Transverse colon (tissue), 4 donors: ENCODE data around the gene ABCG1. TPM values are rescaled to one million over a fixed set of nuclear protein-coding genes. Genes with fewer than 3 reads are reported as not detected.

ENCODE experiments used
- DNase-seq: peaks from one replicate; pipeline ENCODE4 v3.0.0-alpha.2; 2019
- H3K27ac ChIP-seq, 4 donors: fragments of 200-600 bp; sonication (generic); 2 replicates each; pipeline ENCODE4 v1.5.1; 2016 to 2018; ENCODE audit warnings: inconsistent platforms in 4 of 4
- H3K27me3 ChIP-seq: fragments of 200-600 bp; sonication (generic); 2 replicates; pipeline ENCODE4 v1.5.1; 2017; ENCODE audit warnings: inconsistent platforms
- H3K36me3 ChIP-seq, 4 donors: fragments of 200-600 bp; sonication (generic); 2 replicates each; pipeline ENCODE4 v1.5.1; 2017 to 2019; ENCODE audit warnings: inconsistent platforms in 4 of 4
- H3K4me1 ChIP-seq, 4 donors: fragments of 200-600 bp; sonication (generic); 2 replicates each; pipeline ENCODE4 v1.5.1; 2017 to 2020; ENCODE audit warnings: inconsistent platforms in 4 of 4
- H3K4me3 ChIP-seq, 4 donors: fragments of 200-600 bp; sonication (generic); 1 replicate in 1 of 4; 2 replicates in 3 of 4; pipeline versions ENCODE4 v1.5.1 to v1.6.1; 2017 to 2019; ENCODE audit warnings: inconsistent platforms in 4 of 4
- H3K9me3 ChIP-seq, 2 donors: fragments of 200-600 bp; sonication (generic); 2 replicates each; pipeline ENCODE4 v1.5.1; 2017 to 2019; ENCODE audit warnings: inconsistent platforms in 2 of 2
- EP300 ChIP-seq: sonication (generic); formaldehyde crosslinking; IDR thresholded peaks from one replicate; pipeline ENCODE4 v1.6.1; 2017; ENCODE audit warnings: antibody characterized with exemption, low read depth
- POLR2A ChIP-seq: fragments of 450-650 bp; IDR thresholded peaks from one replicate; pipeline ENCODE4 v1.6.1; 2016; ENCODE audit warnings: antibody characterized with exemption, mild to moderate bottlenecking, moderate library complexity
- POLR2AphosphoS5 ChIP-seq, 3 donors: sonication (generic); formaldehyde crosslinking; IDR thresholded peaks; one replicate each; pipeline ENCODE4 v1.6.1; 2016; ENCODE audit warnings: antibody characterized with exemption in 3 of 3
- WGBS, 2 donors: methylation state at CpG; one replicate each; pipeline ENCODE4 v1.1.5; 2018; ENCODE audit warnings: low coverage in 1 of 2; 5-methylcytosine and 5-hydroxymethylcytosine counted together
- in situ Hi-C, 4 donors: fragments of 200-750 bp; cut with MboI; loops; one replicate each; pipeline versions ENCODE4 v1.15.0 to v1.15.1; 2017; ENCODE audit warnings: low sequenced_read_pairs in 3 of 4, low pct_ligation_motif_present in 1 of 4, low pct_unique_long_range_greater_than_20kb in 1 of 4
- intact Hi-C: fragments of 100-400 bp; cut with DNase I; formaldehyde crosslinking; loops from one replicate; pipeline ENCODE4 v1.15.1; 2023; ENCODE audit warnings: low total_unique reads
- total RNA-seq, 4 donors: library from RNA; depleted of rRNA; stranded (reverse); fragments of >200 nt; gene quantifications; one replicate each; pipeline ENCODE4 v1.1.0, GENCODE V29; 2016
- TF ChIP-seq, protein P1 (sequence below), 5 experiments: fragments of 200-600 bp in 3 of 5; fragments of 450-650 bp in 2 of 5; sonication (generic) in 3 of 5; IDR thresholded peaks; 1 replicate in 2 of 5; 2 replicates in 3 of 5; pipeline ENCODE4 v1.5.1; 2016 to 2017; ENCODE audit warnings: antibody characterized with exemption in 5 of 5, inconsistent platforms in 3 of 5, mild to moderate bottlenecking in 2 of 5, moderate library complexity in 1 of 5

Gene ABCG1
- 10 to 100 TPM; 17.1 to 67.7 (median 53.2) TPM for total RNA-seq

DNA sequence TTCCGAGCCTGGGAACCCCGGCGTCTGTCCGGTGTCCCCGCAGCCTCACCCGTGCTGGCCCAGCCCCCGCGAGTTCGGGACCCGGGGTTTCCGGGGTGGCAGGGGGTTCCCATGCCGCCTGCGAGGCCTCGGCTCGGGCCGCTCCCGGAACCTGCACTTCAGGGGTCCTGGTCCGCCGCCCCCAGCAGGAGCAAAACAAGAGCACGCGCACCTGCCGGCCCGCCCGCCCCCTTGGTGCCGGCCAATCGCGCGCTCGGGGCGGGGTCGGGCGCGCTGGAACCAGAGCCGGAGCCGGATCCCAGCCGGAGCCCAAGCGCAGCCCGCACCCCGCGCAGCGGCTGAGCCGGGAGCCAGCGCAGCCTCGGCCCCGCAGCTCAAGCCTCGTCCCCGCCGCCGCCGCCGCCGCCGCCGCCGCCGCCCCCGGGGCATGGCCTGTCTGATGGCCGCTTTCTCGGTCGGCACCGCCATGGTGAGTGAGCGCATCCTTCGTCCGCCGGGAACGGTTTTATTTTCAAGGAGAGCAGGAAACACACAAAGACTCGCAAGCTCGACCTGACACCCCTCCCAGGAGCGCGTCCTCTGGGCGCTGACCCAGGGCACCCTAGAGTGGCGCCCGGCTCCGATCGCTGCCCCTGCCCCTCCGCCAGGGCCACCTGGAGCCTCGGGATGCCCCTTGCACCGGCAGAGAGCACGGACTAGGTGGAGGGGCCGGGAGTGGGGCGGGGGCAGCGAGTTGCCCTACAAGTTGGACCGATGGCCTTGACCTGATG, at the start of gene ABCG1:
Gene ABCG1 (plus strand): TSS at position 305 of the 770 bp plus-strand sequence. CDS start 123 bp downstream, at position 428.
- Histone ChIP-seq H3K36me3 (no peaks in the 10 kb centered on the region), H3K4me1 (peaks cover 10 to 38% (median 25%) of the 10 kb centered on the region in 4 donors), H3K9me3 (no peaks in the 10 kb centered on the region), H3K27ac (peak within 1 kb of the TSS; percentile 78 to 86 (median 82)), H3K4me3 (peak within 1 kb of the TSS; percentile 42 to 82 (median 58)), H3K27me3 (no peaks in the 10 kb centered on the region)
- in situ Hi-C loops: no loop called here
- peak; percentile 73 for DNase-seq
- intact Hi-C loops: no loop called here
- WGBS, 2 donors: 1% methylated on average over 37 of the region's 83 CpGs; no CpG with 5 or more reads in 1 of the 2 donors
- TF ChIP-seq EP300 (no peak), POLR2AphosphoS5 (IDR thresholded peaks at IDR 0.05) (peak in 2 of 3 donors; percentile 69 to 86), POLR2A (peak; percentile 31)

DNA sequence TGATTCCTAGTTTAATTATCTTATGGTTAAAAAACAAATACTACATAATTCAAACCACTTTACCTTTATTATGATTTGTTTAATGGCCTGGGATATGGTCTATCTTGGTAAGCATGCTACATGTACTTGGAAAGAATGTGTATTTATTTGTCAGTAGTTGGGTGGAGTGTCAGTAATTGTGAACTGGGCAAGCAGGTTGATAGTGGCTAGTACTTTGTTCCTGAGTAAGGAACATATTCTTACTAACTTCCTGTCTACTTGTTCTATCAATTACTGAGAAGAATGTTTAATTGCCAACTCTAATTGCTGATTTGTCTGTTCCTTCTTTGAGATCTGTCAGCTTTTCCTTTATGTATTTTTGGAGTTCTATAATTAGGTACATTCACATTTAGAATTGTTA, 49.2 kb upstream of the ABCG1 start:
- Histone ChIP-seq H3K27ac (peak overlapping the region; percentile 79 to 85 (median 82)), H3K4me3 (no peak overlapping the region), H3K36me3 (no peaks in the 10 kb centered on the region), H3K9me3 (no peaks in the 10 kb centered on the region), H3K27me3 (no peaks in the 10 kb centered on the region), H3K4me1 (peaks cover 0 to 32% (median 23%) of the 10 kb centered on the region in 4 donors)
- DNase-seq: no peak
- in situ Hi-C loops: loop anchor here in 1 of 4 donors (25.0 kb wide), 1 partner anchor 293 kb away; no protein-coding TSS in a partner anchor
- TF ChIP-seq POLR2A (no peak), POLR2AphosphoS5 (IDR thresholded peaks at IDR 0.05) (peak in 1 of 3 donors; percentile 41)
- intact Hi-C loops: no loop called here

DNA sequence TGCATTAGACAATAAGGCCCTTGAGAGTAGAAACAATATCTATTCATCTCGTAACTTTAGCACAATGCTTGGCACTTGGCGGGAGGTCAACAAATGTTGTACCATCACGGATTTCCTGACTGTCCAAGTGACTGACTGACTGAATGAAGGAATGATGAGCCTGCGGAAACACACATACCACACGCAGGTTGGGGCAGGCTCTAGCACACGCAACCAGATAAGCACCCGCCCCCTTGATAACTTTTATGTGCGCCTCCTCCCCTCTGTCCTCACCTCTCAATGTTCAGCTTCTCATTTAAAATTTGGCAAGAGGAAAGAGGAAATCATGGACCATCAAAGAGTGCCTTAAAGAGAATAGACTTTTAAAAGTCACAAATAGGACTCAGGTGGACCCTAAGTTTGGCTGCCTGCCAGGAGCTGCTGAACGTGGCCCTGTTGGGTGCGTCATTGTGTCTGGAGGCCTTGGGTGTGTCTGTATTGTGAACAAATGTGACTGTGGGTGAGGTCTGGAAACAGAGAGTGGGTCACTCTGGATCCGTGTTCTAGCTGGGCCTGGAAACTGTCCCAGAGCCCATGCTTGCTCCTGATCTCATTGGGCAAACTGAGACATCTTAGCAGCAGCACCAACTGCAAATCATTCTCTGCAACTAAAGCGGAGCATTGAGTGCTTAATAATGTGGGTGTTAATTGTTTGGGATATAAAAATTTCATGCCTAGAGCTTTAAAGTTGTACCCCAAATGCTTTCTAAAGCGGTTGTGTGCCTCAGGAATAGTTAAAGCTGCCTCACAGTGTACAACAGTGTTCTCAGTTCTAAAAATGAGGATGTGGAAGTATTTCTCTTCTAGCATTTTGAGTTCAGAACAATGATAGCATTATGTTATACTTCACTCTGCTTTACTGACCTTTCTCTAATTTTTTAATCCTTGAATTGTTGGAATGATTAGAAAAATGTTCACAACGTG, 47.6 kb upstream of the ABCG1 start:
- Histone ChIP-seq H3K27me3 (no peaks in the 10 kb centered on the region), H3K4me1 (peaks cover 0 to 26% (median 22%) of the 10 kb centered on the region in 4 donors), H3K9me3 (no peaks in the 10 kb centered on the region), H3K36me3 (no peaks in the 10 kb centered on the region), H3K27ac (peak overlapping the region; percentile 79 to 85 (median 82)), H3K4me3 (no peak overlapping the region)
- 48 to 64% methylated on average over 7 to 14 of the region's 14 CpGs for WGBS, 2 donors
- TF ChIP-seq POLR2A (peak; percentile 12), POLR2AphosphoS5 (IDR thresholded peaks at IDR 0.05) (peak in 2 of 3 donors; percentile 39 to 61), EP300 (no peak)
- TF ChIP-seq, protein P1, sequence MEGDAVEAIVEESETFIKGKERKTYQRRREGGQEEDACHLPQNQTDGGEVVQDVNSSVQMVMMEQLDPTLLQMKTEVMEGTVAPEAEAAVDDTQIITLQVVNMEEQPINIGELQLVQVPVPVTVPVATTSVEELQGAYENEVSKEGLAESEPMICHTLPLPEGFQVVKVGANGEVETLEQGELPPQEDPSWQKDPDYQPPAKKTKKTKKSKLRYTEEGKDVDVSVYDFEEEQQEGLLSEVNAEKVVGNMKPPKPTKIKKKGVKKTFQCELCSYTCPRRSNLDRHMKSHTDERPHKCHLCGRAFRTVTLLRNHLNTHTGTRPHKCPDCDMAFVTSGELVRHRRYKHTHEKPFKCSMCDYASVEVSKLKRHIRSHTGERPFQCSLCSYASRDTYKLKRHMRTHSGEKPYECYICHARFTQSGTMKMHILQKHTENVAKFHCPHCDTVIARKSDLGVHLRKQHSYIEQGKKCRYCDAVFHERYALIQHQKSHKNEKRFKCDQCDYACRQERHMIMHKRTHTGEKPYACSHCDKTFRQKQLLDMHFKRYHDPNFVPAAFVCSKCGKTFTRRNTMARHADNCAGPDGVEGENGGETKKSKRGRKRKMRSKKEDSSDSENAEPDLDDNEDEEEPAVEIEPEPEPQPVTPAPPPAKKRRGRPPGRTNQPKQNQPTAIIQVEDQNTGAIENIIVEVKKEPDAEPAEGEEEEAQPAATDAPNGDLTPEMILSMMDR (IDR thresholded peaks at IDR 0.05): no peak
- peak; percentile 91 for DNase-seq
- intact Hi-C loops (no loop called here), in situ Hi-C loops (loop anchor here in 1 of 4 donors (25.0 kb wide), 1 partner anchor 291 kb away; no protein-coding TSS in a partner anchor)

DNA sequence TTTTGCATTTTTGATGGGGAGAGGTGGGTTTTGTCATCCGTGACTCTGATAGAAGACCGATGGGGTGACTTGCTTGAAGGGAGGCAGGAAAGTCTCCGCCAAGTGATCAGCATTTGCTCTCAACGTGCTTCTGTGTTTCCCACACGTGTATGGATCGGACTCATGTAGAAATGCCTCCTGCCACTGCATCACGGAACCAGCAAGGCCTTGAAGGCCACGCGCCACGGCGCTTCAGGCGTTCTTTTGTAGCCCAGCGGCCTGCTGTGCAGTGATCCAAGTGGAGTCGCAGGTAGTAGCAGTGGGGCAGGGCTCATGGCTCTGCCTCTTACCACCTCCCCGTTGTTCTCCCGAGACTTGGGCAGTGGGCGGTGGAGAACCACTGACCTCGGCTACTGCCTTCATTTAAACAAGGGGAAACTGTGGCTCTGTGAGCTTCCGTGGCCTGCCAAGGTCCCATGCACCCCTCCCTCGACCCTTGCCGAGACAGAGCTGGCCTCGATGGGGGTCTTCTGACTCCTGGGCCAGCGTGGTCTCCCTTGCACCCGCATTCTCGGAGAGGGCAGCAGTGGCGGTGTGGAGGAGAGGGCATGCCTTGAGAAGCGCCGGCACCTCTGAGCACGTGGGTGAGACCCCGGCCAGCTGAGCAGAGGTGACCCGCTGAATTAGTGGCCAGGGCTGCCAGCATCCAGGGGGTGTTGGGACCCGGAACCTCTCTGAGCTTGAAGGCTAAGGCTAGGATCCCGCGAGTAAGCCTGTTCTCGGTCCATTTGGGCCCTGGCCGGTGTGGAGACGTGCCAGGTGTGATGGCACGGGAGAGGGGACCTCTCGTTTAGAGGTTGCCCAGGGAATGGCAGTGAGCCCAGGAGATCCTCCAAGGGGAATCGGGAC, 46.1 kb upstream of the ABCG1 start:
- Histone ChIP-seq H3K4me3 (no peak overlapping the region), H3K27me3 (no peaks in the 10 kb centered on the region), H3K9me3 (no peaks in the 10 kb centered on the region), H3K4me1 (peaks cover 4 to 26% (median 22%) of the 10 kb centered on the region in 4 donors), H3K36me3 (no peaks in the 10 kb centered on the region), H3K27ac (peak overlapping the region in 1 of 4 donors; percentile 83)
- WGBS, 2 donors: 92% methylated on average over 40 of the region's 40 CpGs; no CpG with 5 or more reads in 1 of the 2 donors
- intact Hi-C loops (no loop called here), in situ Hi-C loops (loop anchor here in 1 of 4 donors (25.0 kb wide), 1 partner anchor 289 kb away; no protein-coding TSS in a partner anchor)
- no peak for DNase-seq
- no peak for TF ChIP-seq POLR2A
- TF ChIP-seq EP300: no peak

DNA sequence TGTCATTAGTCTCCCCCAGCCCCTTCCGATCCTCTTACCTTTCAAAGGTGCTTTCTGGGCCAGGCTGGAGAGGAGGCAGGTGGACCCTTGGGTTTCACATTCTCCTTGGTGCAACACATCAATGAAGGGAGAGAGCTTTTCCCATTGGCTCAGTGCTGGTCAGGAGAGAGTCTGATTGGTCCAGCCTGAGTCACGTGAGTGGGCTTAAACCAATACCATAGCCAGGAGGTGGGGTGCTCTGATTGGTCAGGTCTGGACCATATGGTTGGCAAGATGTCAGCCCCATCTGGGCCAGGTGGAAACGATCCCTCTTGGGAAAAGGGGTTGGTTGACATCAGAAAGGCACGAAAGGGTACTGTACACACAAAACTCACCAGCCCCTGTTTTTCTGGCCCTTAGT, 44.8 kb upstream of the ABCG1 start:
- in situ Hi-C loops: loop anchor here in 1 of 4 donors (25.0 kb wide), 1 partner anchor 288 kb away; no protein-coding TSS in a partner anchor
- Histone ChIP-seq H3K27ac (no peak overlapping the region), H3K9me3 (no peaks in the 10 kb centered on the region), H3K4me1 (peaks cover 4 to 26% (median 21%) of the 10 kb centered on the region in 4 donors), H3K36me3 (no peaks in the 10 kb centered on the region), H3K27me3 (no peaks in the 10 kb centered on the region), H3K4me3 (no peak overlapping the region)
- WGBS, 2 donors: 86 to 92% methylated on average over 1 to 4 of the region's 4 CpGs
- TF ChIP-seq POLR2A (no peak), POLR2AphosphoS5 (IDR thresholded peaks at IDR 0.05) (no peak), EP300 (no peak)
- TF ChIP-seq, protein P1 (IDR thresholded peaks at IDR 0.05): no peak
- no peak for DNase-seq
- intact Hi-C loops: no loop called here
